ENCODE results near the gene SYNCRIP. TPM values are rescaled to one million over a fixed set of nuclear protein-coding genes. Genes with fewer than 3 reads are reported as not detected.

The SYNCRIP gene
- total and polyA plus RNA-seq, 2 of the 13 experiments (the other 11 are each of a cell fraction or from before 2014, with no cell fraction given) = 8.1 to 112 TPM

DNA sequence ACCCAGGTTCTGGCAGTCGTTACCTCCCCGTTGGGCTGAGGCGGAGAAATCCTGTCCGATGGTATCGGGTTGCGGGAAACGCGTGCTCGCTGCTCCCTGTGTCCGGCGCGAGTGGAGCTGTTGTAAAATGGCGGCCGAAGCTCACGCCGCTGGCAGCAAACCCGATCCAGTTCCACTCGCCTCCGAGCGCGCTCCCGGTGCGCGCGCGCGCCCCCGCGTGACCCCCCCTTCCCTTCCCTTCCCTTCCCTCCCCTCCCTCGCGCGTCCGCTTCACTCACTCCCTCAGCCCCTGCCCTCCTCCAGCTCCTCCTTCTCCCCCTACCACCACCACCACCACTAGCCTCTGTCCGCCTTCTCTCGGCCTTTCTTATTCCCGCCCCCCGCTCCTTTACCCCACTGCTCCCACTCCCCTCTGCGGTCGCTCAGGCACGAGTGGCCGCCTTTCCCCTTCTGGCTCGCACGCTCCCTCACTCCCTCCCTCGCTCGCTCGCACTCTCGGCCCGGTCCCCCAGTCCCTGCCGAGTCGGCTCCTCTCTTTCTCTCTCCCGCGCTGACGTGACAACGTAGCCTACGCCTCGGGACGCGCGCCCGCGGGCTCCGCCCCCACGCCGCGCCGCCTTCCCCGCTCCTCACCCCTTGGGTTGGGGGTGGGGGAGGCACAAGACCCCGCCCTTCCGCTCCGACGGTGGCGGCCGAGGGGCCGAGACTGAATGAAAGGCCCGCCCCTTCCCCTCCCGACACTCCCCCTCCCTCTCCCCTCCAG lies at the start of gene SYNCRIP (continued):
- no peak for TF ChIP-seq NFATC3 (CRISPR knock-in tag; IDR thresholded peaks at IDR 0.05)
- TF ChIP-seq, protein P1, sequence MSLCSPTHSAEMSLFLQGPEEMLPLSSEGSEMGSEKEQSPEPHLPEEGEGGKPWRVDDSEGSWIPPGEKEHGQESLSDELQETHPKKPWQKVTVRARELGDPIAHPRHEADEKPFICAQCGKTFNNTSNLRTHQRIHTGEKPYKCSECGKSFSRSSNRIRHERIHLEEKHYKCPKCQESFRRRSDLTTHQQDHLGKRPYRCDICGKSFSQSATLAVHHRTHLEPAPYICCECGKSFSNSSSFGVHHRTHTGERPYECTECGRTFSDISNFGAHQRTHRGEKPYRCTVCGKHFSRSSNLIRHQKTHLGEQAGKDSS (CRISPR knock-in tag; IDR thresholded peaks at IDR 0.05; ENCODE audit: borderline replicate concordance, low read depth) = no peak; the same call in 1 of the 2 replicates
- TF ChIP-seq SIN3B (IDR thresholded peaks at IDR 0.05; ENCODE audit: low read length) = 0 out of 2 replicates have a peak, but pooled peaks have one; percentile 5
- TF ChIP-seq HIVEP1 (CRISPR knock-in tag; IDR thresholded peaks at IDR 0.05) = 0 out of 2 replicates have a peak, but pooled peaks have one; percentile 52
- TF ChIP-seq ZNF616 (CRISPR knock-in tag; IDR thresholded peaks at IDR 0.05; ENCODE audit: low read depth) = no peak
- no peak; the same call in 1 of the 2 replicates for TF ChIP-seq ZNF782 (CRISPR knock-in tag; IDR thresholded peaks at IDR 0.05; ENCODE audit: borderline replicate concordance)
- TF ChIP-seq MYNN (CRISPR knock-in tag; IDR thresholded peaks at IDR 0.05; ENCODE audit: low read depth) = no peak
- TF ChIP-seq, protein P2, sequence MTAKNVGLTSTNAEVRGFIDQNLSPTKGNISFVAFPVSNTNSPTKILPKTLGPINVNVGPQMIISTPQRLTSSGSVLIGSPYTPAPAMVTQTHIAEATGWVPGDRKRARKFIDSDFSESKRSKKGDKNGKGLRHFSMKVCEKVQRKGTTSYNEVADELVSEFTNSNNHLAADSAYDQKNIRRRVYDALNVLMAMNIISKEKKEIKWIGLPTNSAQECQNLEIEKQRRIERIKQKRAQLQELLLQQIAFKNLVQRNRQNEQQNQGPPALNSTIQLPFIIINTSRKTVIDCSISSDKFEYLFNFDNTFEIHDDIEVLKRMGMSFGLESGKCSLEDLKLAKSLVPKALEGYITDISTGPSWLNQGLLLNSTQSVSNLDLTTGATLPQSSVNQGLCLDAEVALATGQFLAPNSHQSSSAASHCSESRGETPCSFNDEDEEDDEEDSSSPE (CRISPR knock-in tag; IDR thresholded peaks at IDR 0.05) = peak; percentile 36; the same call in 1 of the 2 replicates
- TF ChIP-seq ZNF564 (CRISPR knock-in tag; IDR thresholded peaks at IDR 0.05) = no peak
- no peak for TF ChIP-seq MIER2 (CRISPR knock-in tag; IDR thresholded peaks at IDR 0.05)
- 0 out of 2 replicates have a peak, but pooled peaks have one; percentile 67 for TF ChIP-seq ZNF546 (CRISPR knock-in tag; conservative IDR thresholded peaks at IDR 0.05)
- 0 out of 2 replicates have a peak, but pooled peaks have one; percentile 26 for TF ChIP-seq HMG20A (CRISPR knock-in tag; IDR thresholded peaks at IDR 0.05; ENCODE audit: borderline replicate concordance)
- no peak for TF ChIP-seq RARA (CRISPR knock-in tag; IDR thresholded peaks at IDR 0.05)
- TF ChIP-seq, protein P3, sequence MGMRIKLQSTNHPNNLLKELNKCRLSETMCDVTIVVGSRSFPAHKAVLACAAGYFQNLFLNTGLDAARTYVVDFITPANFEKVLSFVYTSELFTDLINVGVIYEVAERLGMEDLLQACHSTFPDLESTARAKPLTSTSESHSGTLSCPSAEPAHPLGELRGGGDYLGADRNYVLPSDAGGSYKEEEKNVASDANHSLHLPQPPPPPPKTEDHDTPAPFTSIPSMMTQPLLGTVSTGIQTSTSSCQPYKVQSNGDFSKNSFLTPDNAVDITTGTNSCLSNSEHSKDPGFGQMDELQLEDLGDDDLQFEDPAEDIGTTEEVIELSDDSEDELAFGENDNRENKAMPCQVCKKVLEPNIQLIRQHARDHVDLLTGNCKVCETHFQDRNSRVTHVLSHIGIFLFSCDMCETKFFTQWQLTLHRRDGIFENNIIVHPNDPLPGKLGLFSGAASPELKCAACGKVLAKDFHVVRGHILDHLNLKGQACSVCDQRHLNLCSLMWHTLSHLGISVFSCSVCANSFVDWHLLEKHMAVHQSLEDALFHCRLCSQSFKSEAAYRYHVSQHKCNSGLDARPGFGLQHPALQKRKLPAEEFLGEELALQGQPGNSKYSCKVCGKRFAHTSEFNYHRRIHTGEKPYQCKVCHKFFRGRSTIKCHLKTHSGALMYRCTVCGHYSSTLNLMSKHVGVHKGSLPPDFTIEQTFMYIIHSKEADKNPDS (CRISPR knock-in tag; IDR thresholded peaks at IDR 0.05) = no peak
- TF ChIP-seq, protein P4, sequence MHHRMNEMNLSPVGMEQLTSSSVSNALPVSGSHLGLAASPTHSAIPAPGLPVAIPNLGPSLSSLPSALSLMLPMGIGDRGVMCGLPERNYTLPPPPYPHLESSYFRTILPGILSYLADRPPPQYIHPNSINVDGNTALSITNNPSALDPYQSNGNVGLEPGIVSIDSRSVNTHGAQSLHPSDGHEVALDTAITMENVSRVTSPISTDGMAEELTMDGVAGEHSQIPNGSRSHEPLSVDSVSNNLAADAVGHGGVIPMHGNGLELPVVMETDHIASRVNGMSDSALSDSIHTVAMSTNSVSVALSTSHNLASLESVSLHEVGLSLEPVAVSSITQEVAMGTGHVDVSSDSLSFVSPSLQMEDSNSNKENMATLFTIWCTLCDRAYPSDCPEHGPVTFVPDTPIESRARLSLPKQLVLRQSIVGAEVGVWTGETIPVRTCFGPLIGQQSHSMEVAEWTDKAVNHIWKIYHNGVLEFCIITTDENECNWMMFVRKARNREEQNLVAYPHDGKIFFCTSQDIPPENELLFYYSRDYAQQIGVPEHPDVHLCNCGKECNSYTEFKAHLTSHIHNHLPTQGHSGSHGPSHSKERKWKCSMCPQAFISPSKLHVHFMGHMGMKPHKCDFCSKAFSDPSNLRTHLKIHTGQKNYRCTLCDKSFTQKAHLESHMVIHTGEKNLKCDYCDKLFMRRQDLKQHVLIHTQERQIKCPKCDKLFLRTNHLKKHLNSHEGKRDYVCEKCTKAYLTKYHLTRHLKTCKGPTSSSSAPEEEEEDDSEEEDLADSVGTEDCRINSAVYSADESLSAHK (CRISPR knock-in tag; IDR thresholded peaks at IDR 0.05; ENCODE audit: borderline replicate concordance) = no peak
- no peak for TF ChIP-seq CC2D1A (CRISPR knock-in tag; IDR thresholded peaks at IDR 0.05)
- TF ChIP-seq ZNF766 (CRISPR knock-in tag; IDR thresholded peaks at IDR 0.05; ENCODE audit: borderline replicate concordance) = no peak
- no peak for TF ChIP-seq ZNF678 (CRISPR knock-in tag; IDR thresholded peaks at IDR 0.05)
- TF ChIP-seq ZNF841 (CRISPR knock-in tag; IDR thresholded peaks at IDR 0.05; ENCODE audit: borderline replicate concordance) = no peak
- no peak for TF ChIP-seq ZNF12 (CRISPR knock-in tag; IDR thresholded peaks at IDR 0.05)
- TF ChIP-seq FOXA3 (CRISPR knock-in tag; IDR thresholded peaks at IDR 0.05) = peak; percentile 12; the same call in 1 of the 2 replicates
- no peak; the same call in 1 of the 2 replicates for TF ChIP-seq ZSCAN31 (CRISPR knock-in tag; IDR thresholded peaks at IDR 0.05; ENCODE audit: low read depth)
- peak; percentile 52; the same call in 1 of the 2 replicates for TF ChIP-seq ZNF891 (CRISPR knock-in tag; IDR thresholded peaks at IDR 0.05)
- no peak for TF ChIP-seq NFE2L1 (CRISPR knock-in tag; IDR thresholded peaks at IDR 0.05; ENCODE audit: borderline replicate concordance)

All from HepG2 (cell line).